Transverse colon (tissue), 4 donors: ENCODE measurements around the gene C1orf174.

Source experiments
- CTCF ChIP-seq, 5 experiments: fragments of 200-600 bp in 3 of 5; fragments of 450-650 bp in 2 of 5; sonication (generic) in 3 of 5; IDR thresholded peaks; 1 replicate in 2 of 5; 2 replicates in 3 of 5; pipeline ENCODE4 v1.5.1; 2016 to 2017; ENCODE audit warnings: antibody characterized with exemption in 5 of 5, inconsistent platforms in 3 of 5, mild to moderate bottlenecking in 2 of 5, moderate library complexity in 1 of 5
- EP300 ChIP-seq: sonication (generic); formaldehyde crosslinking; IDR thresholded peaks from one replicate; pipeline ENCODE4 v1.6.1; 2017; ENCODE audit warnings: antibody characterized with exemption, low read depth
- POLR2A ChIP-seq: fragments of 450-650 bp; IDR thresholded peaks from one replicate; pipeline ENCODE4 v1.6.1; 2016; ENCODE audit warnings: antibody characterized with exemption, mild to moderate bottlenecking, moderate library complexity
- POLR2AphosphoS5 ChIP-seq, 3 donors: sonication (generic); formaldehyde crosslinking; IDR thresholded peaks; one replicate each; pipeline ENCODE4 v1.6.1; 2016; ENCODE audit warnings: antibody characterized with exemption in 3 of 3

- TF ChIP-seq CTCF (IDR thresholded peaks at IDR 0.05) (no peak), POLR2A (no peak), EP300 (no peak), POLR2AphosphoS5 (IDR thresholded peaks at IDR 0.05) (no peak)
These were observed 14.5 kb downstream of the C1orf174 start for GRCh38 chr1:3885611-3886010.
